Activated T-cell treated with anti-CD3 and anti-CD28 coated beads, Interleukin-2, amount 50 U/mL, for 48 hours (primary cell): ENCODE data around the gene MED12L.

Experiments
- DNase-seq, 2 experiments: peaks; one replicate each; pipeline ENCODE4 v3.0.0-alpha.2; 2020

Gene MED12L

GRCh38 chr3:151191095-151191494 is 105.6 kb downstream of the MED12L start:
- DNase-seq: no peak

- no peak for DNase-seq
Observed at GRCh38 chr3:151192545-151192944, 107.1 kb downstream of the MED12L start.

GRCh38 chr3:151195826-151196225 is 110.4 kb downstream of the MED12L start:
- DNase-seq: no peak

GRCh38 chr3:151196434-151196833 is 111.0 kb downstream of the MED12L start:
- no peak for DNase-seq

GRCh38 chr3:151197228-151197627 is 111.8 kb downstream of the MED12L start:
- DNase-seq: no peak

GRCh38 chr3:151197981-151198767 is 112.7 kb downstream of the MED12L start:
- no peak for DNase-seq

- DNase-seq: no peak
Observed at GRCh38 chr3:151198849-151199248, 113.4 kb downstream of the MED12L start.

GRCh38 chr3:151199554-151200438 is 114.3 kb downstream of the MED12L start:
- DNase-seq: no peak

GRCh38 chr3:151200586-151200985 is 115.1 kb downstream of the MED12L start:
- no peak for DNase-seq

- DNase-seq: no peak
Observed at GRCh38 chr3:151201051-151201730, 115.7 kb downstream of the MED12L start.

GRCh38 chr3:151203051-151203420 is 117.6 kb downstream of the MED12L start, which contains the start of gene GPR171:
TSS of gene GPR171 (minus strand) at chr3:151203216. CDS start at chr3:151199386, 3,830 bp downstream.
- DNase-seq: peak in 1 of 2 experiments; percentile 68

GRCh38 chr3:151204530-151205402 is 119.3 kb downstream of the MED12L start:
- no peak for DNase-seq

GRCh38 chr3:151205482-151205881 is 120.0 kb downstream of the MED12L start:
- DNase-seq: peak in 1 of 2 experiments; percentile 50

- DNase-seq: no peak
Observed at GRCh38 chr3:151206201-151206600, 120.7 kb downstream of the MED12L start.

- no peak for DNase-seq
Observed at GRCh38 chr3:151209654-151210053, 124.2 kb downstream of the MED12L start.

- no peak for DNase-seq
Observed at GRCh38 chr3:151210676-151211381, 125.4 kb downstream of the MED12L start.

GRCh38 chr3:151213151-151213550 is 127.7 kb downstream of the MED12L start:
- DNase-seq: no peak

- DNase-seq: no peak
Observed at GRCh38 chr3:151213881-151214280, 128.4 kb downstream of the MED12L start.

GRCh38 chr3:151214459-151214858 is 129.0 kb downstream of the MED12L start:
- no peak for DNase-seq

- DNase-seq: no peak
Observed at GRCh38 chr3:151216641-151217607, 131.5 kb downstream of the MED12L start.
